NCI-H510A (cell line): ENCODE data around the gene CCT8L2.
"Not testable (repeated sequence)": the region's sequence is repeated elsewhere in the genome, so short reads cannot be mapped to it uniquely, and the experiment has no call there.

Experiments
- DNase-seq: peaks from one replicate; lab custom pipeline; 2025; lab: John Stamatoyannopoulos, UW

CCT8L2 gene, protein sequence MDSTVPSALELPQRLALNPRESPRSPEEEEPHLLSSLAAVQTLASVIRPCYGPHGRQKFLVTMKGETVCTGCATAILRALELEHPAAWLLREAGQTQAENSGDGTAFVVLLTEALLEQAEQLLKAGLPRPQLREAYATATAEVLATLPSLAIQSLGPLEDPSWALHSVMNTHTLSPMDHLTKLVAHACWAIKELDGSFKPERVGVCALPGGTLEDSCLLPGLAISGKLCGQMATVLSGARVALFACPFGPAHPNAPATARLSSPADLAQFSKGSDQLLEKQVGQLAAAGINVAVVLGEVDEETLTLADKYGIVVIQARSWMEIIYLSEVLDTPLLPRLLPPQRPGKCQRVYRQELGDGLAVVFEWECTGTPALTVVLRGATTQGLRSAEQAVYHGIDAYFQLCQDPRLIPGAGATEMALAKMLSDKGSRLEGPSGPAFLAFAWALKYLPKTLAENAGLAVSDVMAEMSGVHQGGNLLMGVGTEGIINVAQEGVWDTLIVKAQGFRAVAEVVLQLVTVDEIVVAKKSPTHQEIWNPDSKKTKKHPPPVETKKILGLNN

DNA sequence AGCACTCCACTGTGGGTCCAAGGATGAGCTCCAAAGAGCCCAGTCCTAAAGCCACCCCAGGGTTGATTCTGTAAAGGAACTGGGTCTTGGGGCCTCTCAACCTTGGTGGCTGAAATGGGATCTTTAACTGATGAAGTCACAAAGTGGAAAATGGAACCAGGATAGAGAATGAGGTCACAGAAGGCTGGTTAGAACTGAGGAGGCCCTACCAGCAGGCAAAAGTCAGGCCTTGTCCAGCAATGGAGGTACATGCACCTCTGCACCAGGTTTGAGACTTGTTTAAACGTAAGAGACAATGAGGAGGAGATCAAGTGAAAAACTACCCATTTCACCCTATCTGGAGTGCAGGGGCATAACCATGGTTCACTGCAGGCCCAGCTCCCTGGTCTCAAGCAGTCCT, at the start of gene CCT8L2:
Gene CCT8L2, minus strand, starts transcription at position 101 of the 400 bp plus-strand sequence. CDS start 260 bp downstream, outside the sequence.
- not testable (repeated sequence) for DNase-seq

DNA sequence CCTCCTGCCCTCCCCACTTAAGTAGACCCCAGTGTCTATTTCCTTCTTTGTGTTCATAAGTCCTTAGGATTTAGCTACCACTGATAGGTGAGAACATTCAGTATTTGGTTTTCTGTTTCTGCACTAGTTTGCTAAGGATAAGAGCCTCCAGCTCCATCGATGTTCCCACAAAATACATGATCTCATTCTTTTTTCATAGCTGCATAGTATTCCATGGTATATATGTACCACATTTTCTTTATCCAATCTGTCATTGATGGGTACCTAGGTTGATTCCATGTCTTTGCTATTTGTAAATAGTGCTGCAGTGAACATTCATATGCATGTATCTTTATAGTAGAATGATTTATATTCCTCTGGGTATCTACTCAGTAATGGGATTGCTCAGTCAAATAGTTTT, 42.8 kb upstream of the CCT8L2 start:
- not testable (repeated sequence) for DNase-seq

DNA sequence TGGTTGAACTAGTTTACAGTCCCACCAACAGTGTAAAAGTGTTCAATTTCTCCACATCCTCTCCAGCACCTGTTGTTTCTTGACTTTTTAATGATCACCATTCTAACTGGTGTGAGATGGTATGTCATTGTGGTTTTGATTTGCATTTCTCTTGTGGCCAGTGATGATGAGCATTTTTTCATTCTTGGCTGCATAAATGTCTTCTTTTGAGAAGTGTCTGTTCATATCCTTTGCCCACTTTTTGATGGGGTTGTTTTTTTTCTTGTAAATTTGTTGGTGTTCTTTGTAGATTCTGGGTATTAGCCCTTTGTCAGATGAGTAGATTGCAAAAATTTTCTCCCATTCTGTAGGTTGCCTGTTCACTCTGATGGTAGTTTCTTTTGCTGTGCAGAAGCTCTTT, 41.5 kb upstream of the CCT8L2 start:
- DNase-seq = not testable (repeated sequence)

DNA sequence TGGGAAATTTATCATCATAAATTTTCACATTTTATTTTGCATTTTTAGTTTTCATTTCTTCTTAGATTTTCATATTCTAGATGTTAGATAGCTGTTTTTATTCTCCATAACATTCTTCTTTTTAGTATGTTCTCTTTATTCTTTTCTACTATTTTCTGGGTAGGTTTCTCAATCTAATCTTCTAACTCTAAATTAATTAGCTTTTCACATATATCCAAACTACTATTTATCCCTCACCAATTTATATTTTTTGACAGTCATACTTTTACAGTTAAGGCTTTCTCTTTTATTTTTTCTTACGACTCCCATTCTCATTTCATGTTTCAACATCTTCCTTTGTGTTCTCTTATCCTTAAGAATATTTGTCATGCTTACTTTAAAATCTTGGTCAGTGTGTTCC, 35.9 kb upstream of the CCT8L2 start:
- DNase-seq = not testable (repeated sequence)

DNA sequence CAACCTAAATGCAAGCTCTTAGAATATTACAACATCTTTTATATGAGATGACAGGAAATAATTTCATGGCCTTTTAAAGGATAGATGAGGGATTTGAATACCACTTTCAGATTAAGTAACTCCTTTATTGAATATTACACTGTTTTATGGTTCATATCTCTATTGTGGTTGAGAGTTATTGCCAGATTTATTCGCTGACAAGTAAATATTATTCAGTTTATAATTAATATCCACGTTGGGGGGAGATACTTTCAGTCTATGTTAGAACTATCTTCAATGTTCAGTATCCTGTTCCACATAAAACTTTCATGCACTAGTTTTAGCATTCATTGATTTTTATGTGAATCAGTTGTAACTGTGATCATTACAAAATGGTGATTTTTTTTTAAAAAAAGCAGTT, 32.4 kb upstream of the CCT8L2 start:
- DNase-seq = not testable (repeated sequence)

DNA sequence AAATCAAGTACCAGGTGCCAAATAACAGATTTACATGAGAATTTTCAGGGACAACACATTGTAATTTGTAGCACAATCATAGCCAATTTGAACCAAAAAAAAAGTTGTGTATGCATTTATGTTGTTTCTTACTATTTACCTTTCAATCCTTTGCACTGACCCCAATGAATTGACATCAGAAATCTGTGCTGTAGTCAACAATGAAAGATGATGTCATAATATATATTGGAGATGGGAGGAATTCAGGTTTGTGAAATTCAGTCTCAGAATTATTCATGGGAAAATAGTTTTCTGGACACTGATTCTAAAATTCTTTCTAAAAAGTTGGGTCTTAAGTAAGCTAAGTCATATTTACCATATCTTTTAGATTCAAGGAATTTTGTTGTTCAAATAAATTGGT, 31.0 kb upstream of the CCT8L2 start:
- DNase-seq = not testable (repeated sequence)

DNA sequence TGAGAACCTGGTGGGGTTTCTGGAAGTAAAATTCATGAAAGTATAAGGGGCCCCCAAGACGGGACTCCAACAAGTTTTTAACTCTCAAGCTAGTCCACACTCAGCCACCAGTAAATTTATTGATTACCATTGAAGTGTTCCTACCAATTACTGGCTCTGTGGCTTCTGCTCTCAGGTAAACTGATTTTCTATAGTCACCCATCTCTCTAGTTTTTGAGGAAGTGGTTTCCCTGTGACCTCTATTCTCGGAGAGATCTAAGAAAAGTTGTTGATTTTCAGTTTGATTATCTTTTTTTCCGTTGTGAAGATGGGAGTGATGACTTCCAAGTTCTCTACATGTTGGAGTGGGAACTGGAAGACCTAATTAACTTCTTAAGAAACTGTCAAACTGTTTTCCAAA, 24.9 kb upstream of the CCT8L2 start:
- not testable (repeated sequence) for DNase-seq

DNA sequence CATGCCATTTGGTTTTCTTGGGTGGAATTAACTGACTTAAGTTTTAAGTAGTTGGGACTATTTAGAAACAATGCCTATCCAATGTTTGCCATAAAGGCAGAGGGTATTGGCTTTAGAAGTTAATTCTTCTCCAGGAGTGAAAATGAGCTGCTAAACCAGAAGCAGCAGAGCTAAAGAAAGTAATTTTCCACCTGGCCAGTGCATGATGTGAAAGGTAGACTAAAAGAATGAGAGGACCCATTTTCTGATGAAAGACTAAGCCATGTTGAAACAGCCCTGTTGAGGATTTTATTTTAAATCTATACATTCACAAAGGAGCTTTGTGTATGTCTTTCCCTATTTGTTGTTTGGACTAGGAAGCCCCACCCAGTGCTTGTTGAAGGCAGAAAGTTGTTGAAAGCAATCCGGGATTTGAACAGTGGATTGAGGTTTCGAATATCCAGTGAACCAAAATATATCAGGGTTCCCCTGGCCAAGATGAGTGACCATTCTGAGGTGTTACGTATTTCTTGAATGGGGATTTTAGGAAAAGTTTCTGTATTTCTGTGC, 23.9 kb upstream of the CCT8L2 start:
- DNase-seq = not testable (repeated sequence)

DNA sequence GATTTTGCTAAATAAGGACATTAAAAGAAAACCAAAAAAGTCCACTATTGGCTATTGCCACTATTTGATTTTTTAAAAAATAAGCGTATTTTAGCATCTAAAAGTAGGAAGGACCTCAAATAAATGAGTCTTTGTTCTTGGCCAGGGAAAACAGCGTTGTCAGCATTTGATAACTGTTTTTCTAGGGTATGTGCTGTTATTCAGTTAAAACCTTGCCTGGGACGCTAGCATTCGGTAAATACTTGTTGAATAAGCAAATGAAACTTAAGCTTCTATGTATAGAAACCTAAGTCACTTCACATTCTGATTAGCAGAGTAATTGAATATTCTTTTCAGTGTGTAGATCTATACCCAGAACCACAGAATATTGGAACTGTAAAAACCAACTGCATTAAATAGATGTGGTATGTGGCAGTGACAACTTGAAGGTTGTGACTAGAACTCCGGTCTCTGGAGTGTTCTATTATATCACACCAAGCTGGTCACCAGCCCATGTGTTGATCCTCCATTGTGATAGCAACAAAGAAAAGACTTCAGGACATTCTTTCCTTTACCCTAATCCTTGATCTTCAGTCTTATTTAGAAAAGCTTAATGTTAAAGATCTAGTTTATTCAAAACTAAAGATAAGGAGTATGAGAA, 23.1 kb upstream of the CCT8L2 start:
- not testable (repeated sequence) for DNase-seq

DNA sequence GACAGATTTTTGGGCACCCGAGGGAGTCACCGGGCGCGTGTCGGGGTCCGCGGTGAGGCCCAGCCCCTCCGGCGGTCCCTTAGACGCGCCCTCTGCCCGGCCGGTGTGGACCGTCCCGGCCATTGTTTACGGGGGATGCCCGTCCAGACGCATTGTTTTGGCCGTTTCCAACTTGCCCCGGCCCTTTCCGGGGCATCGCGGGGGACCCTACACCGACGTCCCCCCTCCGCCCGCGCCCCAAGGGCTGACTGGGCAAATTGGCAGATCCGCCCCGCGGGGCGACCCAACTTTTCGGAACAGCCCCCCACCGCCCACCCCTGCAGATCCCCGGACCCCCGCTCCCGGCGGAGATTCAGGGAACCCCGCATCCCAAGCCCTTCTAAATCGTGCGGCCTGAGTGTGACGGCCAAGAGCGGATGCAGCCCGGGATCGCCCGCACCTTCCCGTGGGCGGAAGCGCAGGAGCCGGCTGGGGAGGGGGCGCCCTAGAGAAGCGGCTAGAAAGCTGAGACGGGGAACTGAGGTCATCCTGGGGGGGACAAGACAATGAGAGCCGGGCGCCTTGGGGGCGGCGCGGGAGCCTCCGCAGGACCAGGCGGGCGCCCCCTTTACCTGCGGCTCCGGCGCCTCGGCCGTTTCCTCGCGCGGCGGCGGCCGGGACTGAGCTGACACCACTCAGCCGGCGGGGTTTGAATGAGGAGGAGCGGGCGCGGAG, 17.1 kb upstream of the CCT8L2 start:
- DNase-seq = no peak

DNA sequence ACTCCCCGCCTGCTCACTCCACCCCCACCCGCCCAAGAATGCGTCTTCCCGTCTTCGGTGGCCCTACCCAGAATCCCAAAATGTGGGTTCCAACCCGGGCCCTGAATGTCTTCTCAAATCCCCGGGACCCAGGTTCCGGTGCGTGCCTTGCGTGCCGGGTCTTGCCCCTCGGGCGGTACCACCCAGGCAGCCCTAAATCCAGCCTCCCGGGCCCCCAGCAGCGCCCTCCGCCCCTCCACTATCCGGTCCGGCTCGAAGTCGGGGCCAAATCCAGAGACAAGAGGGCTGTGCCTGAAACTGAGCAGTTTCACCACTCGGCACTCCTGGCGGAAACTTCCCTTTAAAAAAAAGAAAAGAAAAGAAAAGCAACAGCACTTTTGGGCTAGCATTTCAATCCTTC, 16.3 kb upstream of the CCT8L2 start:
- no peak for DNase-seq

DNA sequence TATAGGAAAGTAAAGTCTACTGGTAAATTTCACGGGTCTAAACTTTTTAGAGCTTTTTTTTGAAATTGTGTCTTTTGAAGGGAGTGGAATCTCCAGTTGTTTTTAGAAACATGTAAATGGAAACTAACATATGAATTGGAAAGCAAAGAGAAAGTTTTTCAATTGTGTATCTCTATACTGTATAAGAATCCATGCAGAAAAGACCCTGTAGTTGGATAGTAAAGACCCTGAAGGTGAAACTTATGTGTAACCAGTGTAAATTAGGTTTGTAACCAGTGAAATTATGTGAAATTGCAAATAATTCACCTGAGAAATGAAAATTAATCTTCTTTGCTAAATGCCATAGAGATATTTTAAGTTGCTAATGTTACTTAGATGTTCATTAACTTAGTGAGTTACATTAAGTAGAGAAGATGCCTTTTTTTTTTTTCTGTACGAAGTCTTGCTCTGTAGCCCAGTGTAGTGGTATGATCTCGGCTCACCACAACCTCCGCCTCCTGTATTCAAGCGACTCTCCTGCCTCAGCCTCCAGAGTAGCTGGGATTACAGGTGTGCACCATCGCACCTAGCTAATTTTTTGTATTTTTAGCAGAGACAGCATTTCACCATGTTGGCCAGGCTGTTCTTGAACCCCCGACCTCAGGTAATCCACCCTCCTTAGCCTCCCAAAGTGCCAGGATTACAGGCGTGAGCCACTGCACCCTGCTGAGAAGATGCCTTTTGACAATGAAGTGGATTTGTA, 11.8 kb upstream of the CCT8L2 start:
- DNase-seq = not testable (repeated sequence)

DNA sequence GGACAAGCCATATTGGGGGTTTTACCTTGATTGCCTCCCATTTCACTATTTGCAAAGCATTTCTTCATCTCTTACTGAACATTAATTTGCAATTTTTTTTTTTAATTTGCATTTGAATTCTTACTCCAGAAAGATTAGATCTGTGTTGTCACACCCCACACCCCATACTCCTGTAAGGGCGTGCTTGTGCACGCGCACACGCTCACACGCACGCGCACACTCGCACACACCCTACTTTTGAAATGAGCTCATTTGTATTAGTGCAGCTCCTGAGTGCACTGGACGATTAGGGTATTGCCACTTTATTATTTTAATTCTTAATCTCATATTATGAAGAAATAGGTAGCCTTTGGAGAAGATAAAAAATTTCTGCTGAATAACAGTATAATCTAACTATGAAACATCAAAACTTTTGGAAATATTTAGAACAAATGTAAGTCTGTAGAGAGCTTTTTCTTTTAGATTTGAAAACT, 11.2 kb upstream of the CCT8L2 start:
- not testable (repeated sequence) for DNase-seq

DNA sequence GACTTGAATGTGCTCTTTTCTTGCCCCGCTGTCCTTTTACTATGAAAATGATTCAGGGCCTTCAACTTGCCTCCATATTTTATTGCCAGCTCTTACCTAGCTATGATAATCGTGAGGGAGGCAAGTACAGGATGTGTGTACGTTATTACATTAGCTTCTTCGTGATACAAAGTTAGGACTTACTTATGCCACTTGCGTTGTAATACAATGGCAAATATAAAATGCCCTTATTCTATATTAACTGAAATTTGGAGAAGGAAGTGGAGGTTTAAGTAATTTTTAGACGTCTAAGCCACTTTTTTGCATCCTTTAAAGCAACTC, 10.8 kb upstream of the CCT8L2 start:
- no peak for DNase-seq

DNA sequence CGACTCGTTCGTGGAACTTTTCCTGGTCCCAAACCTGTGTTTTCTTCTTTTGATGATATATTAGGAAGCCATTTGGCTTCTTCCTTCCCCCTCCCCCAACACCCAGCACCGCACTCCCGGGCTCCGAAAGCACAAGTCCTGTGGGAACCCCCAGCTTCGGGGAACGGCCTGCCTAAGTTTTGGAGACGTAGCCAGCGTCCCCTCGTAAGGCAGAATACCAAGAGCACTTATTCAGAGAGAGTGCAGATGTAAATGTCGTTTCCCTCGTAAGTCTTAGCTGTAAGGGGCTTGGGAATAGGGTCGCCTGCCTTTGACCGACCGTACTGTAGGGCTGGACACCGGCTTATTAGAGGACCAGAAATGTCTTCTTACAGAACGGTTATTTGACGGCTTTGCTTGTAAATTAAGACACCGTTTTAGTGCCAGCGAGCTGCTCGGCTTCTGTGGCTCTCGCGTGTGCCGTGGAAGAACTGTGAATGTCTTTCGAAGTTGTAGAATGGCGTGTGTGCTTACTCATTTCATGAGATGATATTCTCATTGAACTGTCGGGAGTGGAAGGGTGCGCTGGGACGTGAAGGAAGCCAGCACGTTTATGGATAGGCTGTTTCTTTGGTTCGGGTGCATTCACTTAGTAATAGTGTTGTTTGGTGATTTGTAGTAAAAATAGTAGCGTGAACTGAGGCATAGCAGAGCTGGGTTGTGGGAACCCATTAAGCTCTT, 10.3 kb upstream of the CCT8L2 start:
- not testable (repeated sequence) for DNase-seq

DNA sequence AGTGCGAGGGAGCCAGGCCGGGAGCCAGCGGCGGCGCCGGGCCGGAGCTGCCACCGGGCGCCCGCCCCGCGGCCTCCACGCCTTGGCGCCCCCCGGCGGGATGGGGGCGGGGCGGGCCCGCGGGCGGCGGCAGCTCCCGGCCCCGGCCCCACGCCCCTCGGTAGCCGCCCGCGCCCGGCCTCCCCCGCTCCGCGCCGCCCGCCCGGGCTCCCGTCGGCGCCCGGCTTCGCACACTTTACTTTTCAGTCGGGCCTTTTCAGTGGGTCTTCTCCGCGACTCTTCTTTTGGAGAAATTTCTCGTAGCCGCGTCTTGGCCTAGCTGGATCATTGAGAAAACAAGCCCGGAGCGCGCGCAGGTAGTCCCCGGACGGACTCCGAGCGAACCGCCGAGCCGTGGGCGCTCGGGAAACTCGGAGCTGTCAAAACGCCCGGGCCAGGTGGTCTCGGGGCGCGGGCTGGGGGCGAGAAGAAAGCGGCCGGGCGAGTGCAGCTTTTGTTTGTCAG, 9.7 kb upstream of the CCT8L2 start:
- DNase-seq = not testable (repeated sequence)

DNA sequence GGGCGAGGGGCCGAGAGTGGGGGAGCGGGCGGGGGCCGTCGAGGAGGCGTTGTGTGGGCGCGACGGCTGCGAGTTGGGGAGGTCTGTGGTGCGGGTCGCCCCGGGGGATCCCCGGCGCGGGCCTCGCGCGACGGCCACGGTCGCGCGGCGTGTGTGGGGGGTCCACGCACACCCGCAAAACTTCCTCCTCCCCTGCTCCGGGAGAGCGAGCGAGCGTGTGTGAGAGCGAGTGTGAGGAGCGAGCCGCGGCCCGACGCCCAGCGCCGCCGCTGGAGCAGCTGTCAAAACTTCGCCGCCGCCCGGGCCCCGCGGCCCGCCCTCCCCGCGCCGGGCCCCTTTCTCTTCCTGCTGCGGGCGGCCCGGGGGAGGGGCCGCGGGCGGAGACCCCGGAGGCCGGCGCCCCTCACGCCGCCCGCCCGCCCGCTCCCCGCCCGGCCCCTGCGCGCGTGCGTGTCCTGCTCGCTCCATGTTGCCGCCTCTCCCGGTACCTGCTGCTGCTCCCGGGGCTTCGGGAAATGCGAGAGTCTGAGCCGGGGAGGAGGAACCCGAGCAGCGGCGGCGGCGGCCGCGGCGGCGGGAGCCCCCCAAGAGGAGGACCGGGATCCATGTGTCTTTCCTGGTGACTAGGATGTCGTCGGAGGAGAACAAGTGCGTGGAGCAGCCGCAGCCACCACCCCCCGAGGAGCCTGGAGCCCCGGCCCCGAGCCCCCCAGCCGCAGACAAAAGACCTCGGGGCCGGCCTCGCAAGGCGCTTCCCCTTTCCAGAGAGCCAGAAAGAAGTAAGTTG, 9.0 kb upstream of the CCT8L2 start:
- DNase-seq = no peak

DNA sequence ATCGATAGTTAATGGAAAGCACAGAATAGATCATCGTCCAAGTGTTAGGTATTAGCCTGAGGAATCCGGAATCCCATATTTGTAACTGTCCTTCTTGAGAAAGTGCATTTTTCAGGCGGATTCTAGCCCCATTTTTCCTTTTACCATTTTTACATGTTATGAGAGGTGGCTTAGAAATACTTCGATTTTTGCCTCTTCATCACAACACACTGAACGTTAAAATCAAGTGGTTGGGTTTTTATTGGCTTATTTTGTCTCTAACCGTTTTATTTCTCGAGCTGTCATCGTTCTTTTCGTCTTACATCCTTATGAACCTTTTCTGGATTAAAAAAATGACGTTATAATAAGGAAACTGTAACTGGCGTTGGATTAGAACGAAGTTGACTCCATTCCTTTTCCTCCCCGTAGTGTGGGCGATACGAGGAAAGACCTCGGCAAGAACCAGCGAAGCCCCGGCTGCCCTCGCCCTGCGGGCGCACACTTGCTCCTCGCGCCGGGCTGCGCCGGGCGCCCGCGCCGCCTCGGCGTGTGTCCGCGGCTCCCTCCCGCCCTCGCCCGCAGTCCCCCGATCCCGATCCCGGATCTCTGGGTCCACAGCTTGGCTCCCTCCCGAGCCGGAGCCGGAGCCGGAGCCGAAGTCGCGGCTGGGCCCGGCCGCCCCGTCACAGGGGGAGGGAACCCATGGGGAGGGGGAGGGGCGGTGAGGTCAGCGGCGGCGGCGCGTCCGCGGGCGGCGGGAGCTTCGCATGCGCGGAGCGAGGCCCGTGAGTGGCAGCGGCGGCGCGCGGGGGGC, 8.2 kb upstream of the CCT8L2 start:
- not testable (repeated sequence) for DNase-seq

DNA sequence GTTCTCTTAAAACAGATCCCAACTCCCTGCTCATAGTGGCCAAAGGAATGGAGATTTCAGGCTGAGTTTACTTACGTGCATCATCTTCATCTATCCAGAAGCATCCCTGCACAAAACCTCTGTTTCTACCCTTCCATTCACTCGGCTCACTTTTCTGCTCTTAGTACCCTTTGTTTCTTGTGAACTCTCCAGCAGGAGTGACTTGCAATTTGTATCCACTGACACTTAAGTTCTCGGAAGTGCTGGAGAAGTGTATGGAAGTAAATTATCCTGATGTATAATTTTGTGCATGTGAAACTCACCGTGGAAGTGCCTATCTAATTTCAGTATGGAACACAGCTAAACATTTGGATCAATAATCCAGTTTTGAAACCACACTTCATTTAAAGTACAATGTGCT, 7.0 kb upstream of the CCT8L2 start:
- DNase-seq = not testable (repeated sequence)
